GM12878 (cell line): Measurements from ENCODE around the gene HLA-DRB1. TPM values are rescaled to one million over a fixed set of nuclear protein-coding genes. Genes with fewer than 3 reads are reported as not detected.
A peak's percentile ranks its signal among the peaks of the same experiment; 100 is the strongest.

ENCODE experiments used
- CBFB ChIP-seq: IDR thresholded peaks from 2 replicates; pipeline ENCODE4 v1.6.1; 2016; ENCODE audit warnings: antibody characterized with exemption, low read depth
- CBX3 ChIP-seq: fragments of 200-600 bp; sonication (generic); IDR thresholded peaks from 2 replicates; pipeline ENCODE4 v1.6.1; 2016; ENCODE audit warnings: low read depth, borderline replicate concordance
- CBX5 ChIP-seq: sonication (generic); IDR thresholded peaks from 2 replicates; pipeline ENCODE4 v1.6.1; 2016; ENCODE audit warnings: low read depth, moderate library complexity, mild to moderate bottlenecking, inconsistent platforms
- CEBPZ ChIP-seq: fragments of 150-350 bp; IDR thresholded peaks from 2 replicates; pipeline ENCODE4 v1.6.1; 2016; ENCODE audit warnings: low read depth, low read length
- CREB1 ChIP-seq: IDR thresholded peaks from 2 replicates; pipeline ENCODE4 v1.6.1; 2012; ENCODE audit warnings: low read depth, mild to moderate bottlenecking, inconsistent platforms
- E4F1 ChIP-seq: fragments of 450-650 bp; IDR thresholded peaks from 2 replicates; pipeline ENCODE4 v1.6.1; 2018; ENCODE audit warnings: borderline replicate concordance, mild to moderate bottlenecking; ENCODE audit not compliant: partially characterized antibody
- IRF4 ChIP-seq: IDR thresholded peaks from 2 replicates; pipeline ENCODE4 v1.6.1; 2011; ENCODE audit warnings: low read depth, low read length
- MAX ChIP-seq: IDR thresholded peaks from 2 replicates; pipeline ENCODE4 v1.6.1; 2012; ENCODE audit warnings: low read depth, low read length, improper control_type of control experiment
- NR2C2 ChIP-seq: IDR thresholded peaks from 2 replicates; pipeline ENCODE4 v1.6.1; 2011; ENCODE audit warnings: borderline replicate concordance, low read depth; ENCODE audit not compliant: control insufficient read depth, insufficient read length
- PML ChIP-seq: IDR thresholded peaks from 2 replicates; pipeline ENCODE4 v1.6.1; 2012; ENCODE audit warnings: low read length, inconsistent platforms
- RFX5 ChIP-seq: IDR thresholded peaks from 2 replicates; pipeline ENCODE4 v1.6.1; 2011; ENCODE audit warnings: low read depth, low read length, improper control_type of control experiment
- SKIL ChIP-seq: fragments of 450-650 bp; IDR thresholded peaks from 2 replicates; pipeline ENCODE4 v1.6.1; 2017; ENCODE audit warnings: mild to moderate bottlenecking, low read depth, inconsistent platforms; ENCODE audit not compliant: poor library complexity, severe bottlenecking
- SMAD5 ChIP-seq: IDR thresholded peaks from 2 replicates; pipeline ENCODE4 v1.6.1; 2016; ENCODE audit warnings: antibody characterized with exemption, low read depth
- SMARCA5 ChIP-seq: fragments of 450-650 bp; IDR thresholded peaks from 2 replicates; pipeline ENCODE4 v1.6.1; 2017; ENCODE audit warnings: mild to moderate bottlenecking
- SREBF1 ChIP-seq: IDR thresholded peaks from 2 replicates; pipeline ENCODE4 v1.6.1; 2012; ENCODE audit warnings: mild to moderate bottlenecking, low read length
- STAT1 ChIP-seq: fragments of 450-650 bp; conservative IDR thresholded peaks from 2 replicates; pipeline ENCODE4 v1.6.1; 2014; ENCODE audit warnings: antibody characterized with exemption, mild to moderate bottlenecking
- STAT3 ChIP-seq: IDR thresholded peaks from 2 replicates; pipeline ENCODE4 v1.6.1; 2011; ENCODE audit warnings: low read depth, low read length, improper control_type of control experiment
- TARDBP ChIP-seq: IDR thresholded peaks from 2 replicates; pipeline ENCODE4 v1.6.1; 2016; ENCODE audit warnings: borderline replicate concordance
- ZNF24 ChIP-seq: fragments of 450-650 bp; IDR thresholded peaks from 2 replicates; pipeline ENCODE4 v1.6.1; 2017; ENCODE audit warnings: antibody characterized with exemption, mild to moderate bottlenecking
- ZNF622 ChIP-seq: fragments of 450-650 bp; IDR thresholded peaks from 2 replicates; pipeline ENCODE4 v1.6.1; 2017; ENCODE audit warnings: mild to moderate bottlenecking, inconsistent platforms
- ZZZ3 ChIP-seq: IDR thresholded peaks from 2 replicates; pipeline ENCODE4 v1.6.1; 2011; ENCODE audit warnings: low read depth; ENCODE audit not compliant: control insufficient read depth, insufficient read length
- polyA plus RNA-seq, 11 experiments: library from polyadenylated mRNA; depleted of rRNA in 4 of 11; unstranded in 6 of 11; stranded (reverse) in 5 of 11; fragments of >200 nt; fragmentation: Nextera tagmentation in 4 of 11; fragmentation: Illumina TruSeq in 1 of 11; extraction: Ambion mirVana in 4 of 11; extraction: Trizol in 1 of 11; gene quantifications; 1 replicate in 1 of 11; 2 replicates in 10 of 11; pipeline versions ENCODE4 v1.2.1 to v1.2.3, GENCODE V29; 2011 to 2016; ENCODE audit warnings: inconsistent platforms in 2 of 11, missing spikeins in 2 of 11, low read depth in 1 of 11
- total RNA-seq, 4 experiments: library from RNA; depleted of rRNA in 3 of 4; stranded (reverse); fragments of >200 nt in 3 of 4; fragmentation: Illumina TruSeq in 1 of 4; extraction: Trizol in 1 of 4; gene quantifications; 2 replicates each; pipeline versions ENCODE4 v1.2.1 to v1.2.3, GENCODE V29; 2013 to 2021

HLA-DRB1 gene
- total and polyA plus RNA-seq, 10 of the 15 experiments (the other 5 are each of a cell fraction or from before 2014, with no cell fraction given) = 312 to 1,082 (median 604) TPM

GRCh38 chr6:32622545-32623401, 33.1 kb upstream of the HLA-DRB1 start (continued):
- TF ChIP-seq CEBPZ (no peak), STAT3 (no peak), ZZZ3 (no peak), MAX (no peak), NR2C2 (no peak), CREB1 (peak; percentile 95), TARDBP (no peak), SMARCA5 (peak; percentile 79), SMAD5 (0 out of 2 replicates have a peak, but pooled peaks have one; percentile 21), ZNF622 (no peak), CBX5 (no peak; the same call in 1 of the 2 replicates), CBX3 (no peak), STAT1 (no peak), IRF4 (0 out of 2 replicates have a peak, but pooled peaks have one; percentile 28), SKIL (peak; percentile 78), SREBF1 (no peak), RFX5 (peak; percentile 98), CBFB (peak; percentile 97), ZNF24 (no peak), PML (peak; percentile 81), E4F1 (no peak)
